Endothelial cell of umbilical vein (primary cell): ENCODE results near the gene AUTS2. TPM values are rescaled to one million over a fixed set of nuclear protein-coding genes. Genes with fewer than 3 reads are reported as not detected.

ENCODE experiments used
- BruUV-seq: library from RNA; stranded (reverse); fragments of 400-500 nt; replicated peaks from 2 replicates; lab custom pipeline; 2021; lab: Mats Ljungman, UMichigan
- CTCF ChIA-PET: fragments of 300-600, 350-600 bp; sonication (Branson Sonifier 250); formaldehyde crosslinking; loops from one replicate; lab custom pipeline; 2021; ENCODE audit warnings: antibody characterized with exemption, inconsistent platforms; lab: Charles Lee
- POLR2A ChIA-PET: fragments of 300-600, 350-600 bp; sonication (Branson Sonifier 250); formaldehyde crosslinking; loops from one replicate; lab custom pipeline; 2021; ENCODE audit warnings: antibody characterized with exemption, inconsistent platforms; lab: Charles Lee
- DNase-seq: peaks from one replicate; pipeline ENCODE4 v3.0.0-alpha.2; 2011; ENCODE audit warnings: low read depth, low spot score
- FAIRE-seq: peaks from 2 replicates; lab custom pipeline; 2011; peaks lifted over from hg19 to GRCh38; lab: Jason Lieb, UNC
- H2AFZ ChIP-seq: 2 replicates; pipeline ENCODE4 v1.6.0; 2012; ENCODE audit warnings: low read depth, low read length, control low read depth, inconsistent platforms
- H3K27ac ChIP-seq: 2 replicates; pipeline ENCODE4 v1.5.1; 2011; ENCODE audit warnings: low read depth, mild to moderate bottlenecking, control low read depth, low read length, moderate library complexity; ENCODE audit not compliant: insufficient read depth
- H3K27me3 ChIP-seq, 2 experiments: 2 replicates each; pipeline versions ENCODE4 v1.6.0 to v1.6.1; 2011; ENCODE audit warnings: low read length in 2 of 2, mixed read lengths in 1 of 2; ENCODE audit not compliant: control insufficient read depth in 2 of 2, insufficient read depth in 2 of 2
- H3K36me3 ChIP-seq, 2 experiments: 2 replicates in 1 of 2; 3 replicates in 1 of 2; pipeline ENCODE4 v1.5.1; 2011; ENCODE audit warnings: low read length in 2 of 2, mild to moderate bottlenecking in 1 of 2, moderate library complexity in 1 of 2; ENCODE audit not compliant: control insufficient read depth in 2 of 2, insufficient read depth in 2 of 2; ENCODE audit errors: extremely low read depth in 1 of 2
- H3K4me1 ChIP-seq: 3 replicates; pipeline ENCODE4 v1.5.1; 2011; ENCODE audit warnings: mild to moderate bottlenecking, low read length; ENCODE audit not compliant: control insufficient read depth, insufficient read depth; ENCODE audit errors: extremely low read depth
- H3K4me2 ChIP-seq: 2 replicates; pipeline ENCODE4 v1.6.1; 2011; ENCODE audit warnings: low read length, control low read depth, mixed read lengths; ENCODE audit not compliant: insufficient read depth
- H3K4me3 ChIP-seq, 3 experiments: fragments of 200-600 bp in 1 of 3; sonication (generic), shearing (Covaris generic) in 1 of 3; replicated peaks in 1 of 3; 2 replicates each; pipeline ENCODE4 v1.5.1; 2011 to 2016; ENCODE audit warnings: control low read depth in 3 of 3, low read length in 3 of 3, mild to moderate bottlenecking in 2 of 3, inconsistent platforms in 1 of 3, low read depth in 1 of 3, moderate library complexity in 1 of 3; ENCODE audit not compliant: insufficient read depth in 1 of 3
- H3K79me2 ChIP-seq: 2 replicates; pipeline ENCODE4 v1.6.0; 2012; ENCODE audit warnings: low read length, inconsistent platforms; ENCODE audit not compliant: control insufficient read depth, insufficient read depth
- H3K9ac ChIP-seq: replicated peaks from 2 replicates; pipeline ENCODE3; 2011; ENCODE audit warnings: low read length, control low read depth; ENCODE audit not compliant: insufficient read depth; ENCODE audit errors: extremely low read depth
- H3K9me1 ChIP-seq: replicated peaks from 3 replicates; pipeline ENCODE4 v1.6.0; 2011; ENCODE audit warnings: mild to moderate bottlenecking, low read length; ENCODE audit not compliant: control insufficient read depth, insufficient read depth; ENCODE audit errors: extremely low read depth
- H3K9me3 ChIP-seq: replicated peaks from 2 replicates; pipeline ENCODE4 v1.5.1; 2012; ENCODE audit warnings: low read length, inconsistent platforms; ENCODE audit not compliant: control insufficient read depth, insufficient read depth
- H4K20me1 ChIP-seq: replicated peaks from 2 replicates; pipeline ENCODE3; 2011; ENCODE audit warnings: mild to moderate bottlenecking, low read length; ENCODE audit not compliant: control insufficient read depth, insufficient read depth; ENCODE audit errors: extremely low read depth
- CTCF ChIP-seq, 2 donors: IDR thresholded peaks; 1 replicate in 1 of 2; 2 replicates in 1 of 2; pipeline ENCODE4 v1.5.1; 2011; ENCODE audit warnings: low read length in 2 of 2, mild to moderate bottlenecking in 2 of 2, moderate library complexity in 2 of 2, control low read depth in 1 of 2, inconsistent platforms in 1 of 2, low read depth in 1 of 2; ENCODE audit not compliant: insufficient read depth in 1 of 2; ENCODE audit errors: extremely low read depth in 1 of 2
- EZH2 ChIP-seq: IDR thresholded peaks from 2 replicates; pipeline ENCODE4 v1.6.1; 2012; ENCODE audit warnings: borderline replicate concordance, low read depth, mild to moderate bottlenecking, moderate library complexity, low read length, inconsistent platforms; ENCODE audit not compliant: severe bottlenecking
- FOS ChIP-seq: IDR thresholded peaks from 2 replicates; pipeline ENCODE4 v1.6.1; 2011; ENCODE audit warnings: mild to moderate bottlenecking, low read length, moderate library complexity, borderline replicate concordance; ENCODE audit not compliant: insufficient read depth
- GATA2 ChIP-seq: IDR thresholded peaks from 2 replicates; pipeline ENCODE4 v1.7.0; 2011; ENCODE audit warnings: low read depth, mild to moderate bottlenecking, moderate library complexity, mixed read lengths, low read length; ENCODE audit not compliant: insufficient read length, insufficient read depth
- JUN ChIP-seq: IDR thresholded peaks from 2 replicates; pipeline ENCODE4 v1.6.1; 2011; ENCODE audit warnings: borderline replicate concordance, low read depth; ENCODE audit not compliant: insufficient read length, insufficient read depth
- MAX ChIP-seq: IDR thresholded peaks from 2 replicates; pipeline ENCODE4 v1.6.1; 2011; ENCODE audit not compliant: insufficient read depth, insufficient read length
- MYC ChIP-seq: IDR thresholded peaks from one replicate; pipeline ENCODE4 v1.6.1; 2011; ENCODE audit warnings: mild to moderate bottlenecking, low read depth, low read length
- POLR2A ChIP-seq: IDR thresholded peaks from 2 replicates; pipeline ENCODE4 v1.6.1; 2012; ENCODE audit warnings: low read depth, mild to moderate bottlenecking, control low read depth, low read length
- POLR2AphosphoS5 ChIP-seq: IDR thresholded peaks from 2 replicates; pipeline ENCODE4 v1.6.1; 2012; ENCODE audit warnings: low read depth, mild to moderate bottlenecking, control low read depth, low read length, moderate library complexity; ENCODE audit not compliant: insufficient read depth
- dilution Hi-C: fragments of 300-500 bp; cut with MboI; formaldehyde crosslinking; loops from one replicate; pipeline ENCODE4 v1.15.0; 2019; ENCODE audit warnings: low sequenced_read_pairs; ENCODE audit not compliant: extremely low pct_ligation_motif_present
- intact Hi-C: fragments of 100-400 bp; cut with micrococcal nuclease; formaldehyde crosslinking; loops from one replicate; pipeline ENCODE4 v1.10.0; 2022
- polyA plus RNA-seq, 4 experiments: library from polyadenylated mRNA; depleted of rRNA in 3 of 4; stranded (reverse) in 3 of 4; unstranded in 1 of 4; fragments of >200 nt; gene quantifications; 2 replicates each; pipeline versions ENCODE4 v1.2.1 to v1.2.3, GENCODE V29; 2011 to 2012; ENCODE audit warnings: missing spikeins in 1 of 4
- total RNA-seq: library from RNA; stranded (reverse); gene quantifications from 2 replicates; pipeline ENCODE4 v1.2.3, GENCODE V29; 2021

AUTS2 gene
- total and polyA plus RNA-seq, 2 donors (not counting 3 experiments of a cell fraction or from before 2014, with no cell fraction given): 0.59 to 8.0 TPM

- Histone ChIP-seq H3K79me2 (no peaks in the 10 kb centered on the region), H3K4me1 (no peaks in the 10 kb centered on the region), H3K27me3 (no peaks in the 10 kb centered on the region), H3K9me1 (no peaks in the 10 kb centered on the region), H3K4me3 (no peak overlapping the region), H2AFZ (no peak overlapping the region), H3K9ac (no peak overlapping the region), H4K20me1 (no peaks in the 10 kb centered on the region), H3K4me2 (no peak overlapping the region), H3K36me3 (no peaks in the 10 kb centered on the region), H3K27ac (no peak overlapping the region), H3K9me3 (no peaks in the 10 kb centered on the region)
- CTCF ChIA-PET: no interaction called here
- DNase-seq (no peak), FAIRE-seq (no peak)
- dilution Hi-C loops (no loop called here), intact Hi-C loops (no loop called here)
- BruUV-seq: no TSS peak
- POLR2A ChIA-PET: no interaction called here
- TF ChIP-seq POLR2AphosphoS5: no peak
- no peak for TF ChIP-seq JUN
- TF ChIP-seq FOS: no peak
These were observed 93.1 kb downstream of the AUTS2 start for GRCh38 chr7:69691327-69691726.

GRCh38 chr7:69691734-69692133 is 93.5 kb downstream of the AUTS2 start:
- H3K4me2 ChIP-seq: no peak overlapping the region

More at GRCh38 chr7:69691734-69692133, 93.5 kb downstream of the AUTS2 start:
- ChIA-PET CTCF (no interaction called here), POLR2A (no interaction called here)
- no peaks in the 10 kb centered on the region for H3K9me1 ChIP-seq
- H3K4me3 ChIP-seq: no peak overlapping the region
- intact Hi-C loops (no loop called here), dilution Hi-C loops (no loop called here)
- no peak overlapping the region for H3K9ac ChIP-seq
- H3K79me2 ChIP-seq: no peaks in the 10 kb centered on the region
- no TSS peak for BruUV-seq
- FAIRE-seq (no peak), DNase-seq (no peak)
- no peaks in the 10 kb centered on the region for H3K9me3 ChIP-seq
- no peaks in the 10 kb centered on the region for H3K4me1 ChIP-seq
- TF ChIP-seq CTCF (IDR thresholded peaks at IDR 0.05; ENCODE audit: extremely low read depth in 1 of 2, insufficient read depth in 1 of 2, low read depth in 1 of 2, low read length in 2 of 2) (no peak), GATA2 (no peak), EZH2 (no peak), MYC (no peak), JUN (no peak), POLR2AphosphoS5 (no peak), POLR2A (no peak), FOS (no peak), MAX (no peak)
- no peak overlapping the region for H2AFZ ChIP-seq
- no peaks in the 10 kb centered on the region for H4K20me1 ChIP-seq
- H3K27me3 ChIP-seq: no peaks in the 10 kb centered on the region
- H3K36me3 ChIP-seq: no peaks in the 10 kb centered on the region
- H3K27ac ChIP-seq: no peak overlapping the region
